Neural cell (in vitro differentiated cells): ENCODE data around the gene AGPAT1. TPM values are rescaled to one million over a fixed set of nuclear protein-coding genes. Genes with fewer than 3 reads are reported as not detected.

Experiments used
- H2AFZ ChIP-seq: fragments of 200-600, 300-800 bp; sonication (generic), shearing (Covaris generic); 2 replicates; pipeline ENCODE4 v1.6.0; 2014; ENCODE audit warnings: low read depth, mild to moderate bottlenecking, antibody characterized with exemption, low read length, moderate library complexity
- H3F3A ChIP-seq: fragments of 200-600 bp; shearing (Covaris generic); 2 replicates; pipeline ENCODE4 v1.6.1; 2016; ENCODE audit warnings: mild to moderate bottlenecking, moderate library complexity, mixed read lengths, antibody characterized with exemption, low read length; ENCODE audit not compliant: insufficient read depth, poor library complexity, severe bottlenecking
- H3K27ac ChIP-seq: fragments of 200-600, 300-800 bp; sonication (generic), shearing (Covaris generic); 2 replicates; pipeline ENCODE4 v1.5.1; 2014; ENCODE audit warnings: mild to moderate bottlenecking, low read length, moderate library complexity
- H3K27me3 ChIP-seq: fragments of 300-800, 200-600 bp; sonication (generic), shearing (Covaris generic); 2 replicates; pipeline ENCODE4 v1.6.0; 2014; ENCODE audit warnings: mild to moderate bottlenecking, low read depth, low read length, moderate library complexity; ENCODE audit not compliant: insufficient read depth
- H3K36me3 ChIP-seq: fragments of 300-800, 200-600 bp; sonication (generic), shearing (Covaris generic); 2 replicates; pipeline ENCODE4 v1.5.1; 2014; ENCODE audit warnings: mild to moderate bottlenecking, antibody characterized with exemption, low read length, moderate library complexity; ENCODE audit not compliant: insufficient read depth
- H3K4me2 ChIP-seq: fragments of 300-800, 200-600 bp; sonication (generic), shearing (Covaris generic); 2 replicates; pipeline ENCODE4 v1.6.0; 2014; ENCODE audit warnings: mild to moderate bottlenecking, low read length
- H3K4me3 ChIP-seq: fragments of 300-800, 200-600 bp; sonication (generic), shearing (Covaris generic); 2 replicates; pipeline ENCODE4 v1.5.1; 2014; ENCODE audit warnings: mild to moderate bottlenecking, low read length, moderate library complexity
- H3K79me2 ChIP-seq: fragments of 200-600 bp; shearing (Covaris generic); replicated peaks from 2 replicates; pipeline ENCODE4 v1.6.0; 2014; ENCODE audit warnings: mild to moderate bottlenecking, low read length, moderate library complexity; ENCODE audit not compliant: insufficient read depth
- H3K9ac ChIP-seq: fragments of 300-800, 200-600 bp; sonication (generic), shearing (Covaris generic); 2 replicates; pipeline ENCODE4 v1.6.1; 2016; ENCODE audit warnings: mild to moderate bottlenecking, low read length, mixed read lengths
- H3K9me2 ChIP-seq: fragments of 200-600 bp; shearing (Covaris generic); 2 replicates; pipeline ENCODE4 v1.6.1; 2016; ENCODE audit warnings: mild to moderate bottlenecking, low read length, mixed read lengths; ENCODE audit not compliant: insufficient read depth
- H3K9me3 ChIP-seq: fragments of 200-600, 300-800 bp; sonication (generic), shearing (Covaris generic); 2 replicates; pipeline ENCODE4 v1.6.1; 2016; ENCODE audit warnings: mild to moderate bottlenecking, mixed run types, low read length, moderate library complexity, mixed read lengths
- H4K20me1 ChIP-seq: fragments of 200-600 bp; shearing (Covaris generic); 2 replicates; pipeline ENCODE4 v1.6.1; 2016; ENCODE audit warnings: mild to moderate bottlenecking, mixed run types; ENCODE audit not compliant: insufficient read depth
- CTCF ChIP-seq: fragments of 450-650 bp; IDR thresholded peaks from 2 replicates; pipeline ENCODE4 v1.5.1; 2014; ENCODE audit warnings: antibody characterized with exemption, mild to moderate bottlenecking, moderate library complexity; ENCODE audit not compliant: poor library complexity, severe bottlenecking
- EP300 ChIP-seq: fragments of 450-650 bp; conservative IDR thresholded peaks from 2 replicates; pipeline ENCODE4 v1.6.1; 2014; ENCODE audit warnings: antibody characterized with exemption, mild to moderate bottlenecking, moderate library complexity; ENCODE audit not compliant: poor library complexity, severe bottlenecking
- EZH2 ChIP-seq: fragments of 200-600, 300-800 bp; shearing (Covaris generic), sonication (generic); IDR thresholded peaks from 2 replicates; pipeline ENCODE4 v1.6.1; 2014; ENCODE audit warnings: antibody characterized with exemption, low read length, borderline replicate concordance, mild to moderate bottlenecking; ENCODE audit not compliant: insufficient read depth, poor library complexity, severe bottlenecking
- MXI1 ChIP-seq: fragments of 450-650 bp; conservative IDR thresholded peaks from 2 replicates; pipeline ENCODE4 v1.6.1; 2014; ENCODE audit warnings: antibody characterized with exemption, mild to moderate bottlenecking; ENCODE audit not compliant: poor library complexity, severe bottlenecking
- POLR2AphosphoS5 ChIP-seq: IDR thresholded peaks from 2 replicates; pipeline ENCODE4 v1.6.1; 2012
- RAD21 ChIP-seq: fragments of 450-650 bp; conservative IDR thresholded peaks from 2 replicates; pipeline ENCODE4 v1.6.1; 2014; ENCODE audit warnings: antibody characterized with exemption, mild to moderate bottlenecking, moderate library complexity
- REST ChIP-seq: IDR thresholded peaks from 2 replicates; pipeline ENCODE4 v1.6.1; 2012; ENCODE audit warnings: borderline replicate concordance
- SMC3 ChIP-seq: fragments of 450-650 bp; conservative IDR thresholded peaks from 2 replicates; pipeline ENCODE4 v1.6.1; 2014; ENCODE audit warnings: antibody characterized with exemption, mild to moderate bottlenecking, moderate library complexity; ENCODE audit not compliant: poor library complexity
- TAF1 ChIP-seq: IDR thresholded peaks from 2 replicates; pipeline ENCODE4 v1.6.1; 2012; ENCODE audit warnings: low read depth
- polyA plus RNA-seq: library from polyadenylated mRNA; depleted of rRNA; stranded (reverse); fragments of >200 nt; gene quantifications from 2 replicates; pipeline ENCODE4 v1.2.3, GENCODE V29; 2014

AGPAT1 gene
- polyA plus RNA-seq, 1 donor from 2014 or later: 24.7 TPM

- Histone ChIP-seq H3K36me3 (no peaks in the 10 kb centered on the region), H2AFZ (no peak overlapping the region), H3K4me3 (no peak overlapping the region), H3K79me2 (no peaks in the 10 kb centered on the region), H3K27ac (no peak overlapping the region), H3K9me3 (no peaks in the 10 kb centered on the region), H4K20me1 (no peaks in the 10 kb centered on the region), H3K9me2 (no peaks in the 10 kb centered on the region), H3K27me3 (no peaks in the 10 kb centered on the region), H3F3A (no peaks in the 10 kb centered on the region), H3K9ac (no peak overlapping the region), H3K4me2 (no peak overlapping the region)
- TF ChIP-seq EP300 (no peak), MXI1 (no peak), POLR2AphosphoS5 (no peak), EZH2 (no peak)
These were observed 38.4 kb downstream of the AGPAT1 start for GRCh38 chr6:32137454-32137853.

- Histone ChIP-seq H3K4me2 (no peak overlapping the region), H3K36me3 (no peaks in the 10 kb centered on the region), H4K20me1 (no peaks in the 10 kb centered on the region), H3K9ac (no peak overlapping the region), H3F3A (no peaks in the 10 kb centered on the region), H3K9me3 (no peaks in the 10 kb centered on the region), H3K9me2 (no peaks in the 10 kb centered on the region), H3K27me3 (no peaks in the 10 kb centered on the region), H3K79me2 (peaks cover 11% of the 10 kb centered on the region), H2AFZ (no peak overlapping the region), H3K27ac (no peak overlapping the region), H3K4me3 (no peak overlapping the region)
- TF ChIP-seq TAF1 (no peak), CTCF (no peak), REST (no peak), EP300 (no peak), RAD21 (no peak), EZH2 (no peak), SMC3 (no peak), POLR2AphosphoS5 (no peak)
These were observed 42.1 kb downstream of the AGPAT1 start for GRCh38 chr6:32133786-32134185.

- Histone ChIP-seq H3K27ac (no peak overlapping the region), H3K9me3 (no peaks in the 10 kb centered on the region), H3K27me3 (no peaks in the 10 kb centered on the region), H3K79me2 (peaks cover 16% of the 10 kb centered on the region), H3F3A (no peaks in the 10 kb centered on the region), H3K9ac (no peak overlapping the region), H4K20me1 (no peaks in the 10 kb centered on the region), H3K4me2 (no peak overlapping the region), H2AFZ (no peak overlapping the region), H3K9me2 (no peaks in the 10 kb centered on the region), H3K36me3 (no peaks in the 10 kb centered on the region), H3K4me3 (no peak overlapping the region)
- TF ChIP-seq EP300: no peak
- TF ChIP-seq CTCF: no peak
- TF ChIP-seq RAD21: no peak
- no peak for TF ChIP-seq TAF1
- no peak for TF ChIP-seq POLR2AphosphoS5
- no peak for TF ChIP-seq REST
- no peak for TF ChIP-seq EZH2
- no peak for TF ChIP-seq MXI1
- TF ChIP-seq SMC3: no peak
These were observed 43.8 kb downstream of the AGPAT1 start for GRCh38 chr6:32132110-32132509.
